Glutamatergic neuron (in vitro differentiated cells): Measurements from ENCODE around the gene ATP2B2. TPM values are rescaled to one million over a fixed set of nuclear protein-coding genes. Genes with fewer than 3 reads are reported as not detected.

Source experiments
- DNase-seq: peaks from one replicate; pipeline ENCODE4 v3.0.0; 2022
- H3K27ac Mint-ChIP-seq: one replicate; pipeline ENCODE4 v1.8.0; 2020; ENCODE audit warnings: mild to moderate bottlenecking, mixed read lengths, inconsistent platforms; ENCODE audit not compliant: unreplicated experiment
- H3K27me3 Mint-ChIP-seq: one replicate; pipeline ENCODE4 v1.8.0; 2020; ENCODE audit warnings: mild to moderate bottlenecking, moderate library complexity, mixed read lengths, inconsistent platforms; ENCODE audit not compliant: unreplicated experiment
- H3K36me3 Mint-ChIP-seq: one replicate; pipeline ENCODE4 v1.8.0; 2020; ENCODE audit warnings: mild to moderate bottlenecking, mixed read lengths, inconsistent platforms; ENCODE audit not compliant: unreplicated experiment
- H3K4me1 Mint-ChIP-seq: one replicate; pipeline ENCODE4 v1.8.0; 2020; ENCODE audit warnings: mild to moderate bottlenecking, low read depth, mixed read lengths, inconsistent platforms; ENCODE audit not compliant: unreplicated experiment
- H3K4me3 Mint-ChIP-seq: one replicate; pipeline ENCODE4 v1.8.0; 2020; ENCODE audit warnings: mild to moderate bottlenecking, mixed read lengths, inconsistent platforms; ENCODE audit not compliant: unreplicated experiment
- H3K9me3 Mint-ChIP-seq: one replicate; pipeline ENCODE4 v1.8.0; 2020; ENCODE audit warnings: mild to moderate bottlenecking, moderate library complexity, mixed read lengths, inconsistent platforms; ENCODE audit not compliant: unreplicated experiment
- total RNA-seq: library from RNA; stranded (reverse); fragmentation: NEBNext Ultra II Directional; extraction: Animal tissue kit (Norgen Biotek cat#: 25700); gene quantifications from one replicate; pipeline ENCODE4 v1.2.1, GENCODE V29; 2021; ENCODE audit not compliant: unreplicated experiment
- TF ChIP-seq, protein P1 (sequence below): fragments of 200-600 bp; sonication (generic); IDR thresholded peaks from one replicate; pipeline ENCODE4 v1.5.0; 2021; ENCODE audit not compliant: partially characterized antibody, unreplicated experiment

ATP2B2 gene
- total RNA-seq, 1 donor from 2014 or later: 31.2 TPM

DNA sequence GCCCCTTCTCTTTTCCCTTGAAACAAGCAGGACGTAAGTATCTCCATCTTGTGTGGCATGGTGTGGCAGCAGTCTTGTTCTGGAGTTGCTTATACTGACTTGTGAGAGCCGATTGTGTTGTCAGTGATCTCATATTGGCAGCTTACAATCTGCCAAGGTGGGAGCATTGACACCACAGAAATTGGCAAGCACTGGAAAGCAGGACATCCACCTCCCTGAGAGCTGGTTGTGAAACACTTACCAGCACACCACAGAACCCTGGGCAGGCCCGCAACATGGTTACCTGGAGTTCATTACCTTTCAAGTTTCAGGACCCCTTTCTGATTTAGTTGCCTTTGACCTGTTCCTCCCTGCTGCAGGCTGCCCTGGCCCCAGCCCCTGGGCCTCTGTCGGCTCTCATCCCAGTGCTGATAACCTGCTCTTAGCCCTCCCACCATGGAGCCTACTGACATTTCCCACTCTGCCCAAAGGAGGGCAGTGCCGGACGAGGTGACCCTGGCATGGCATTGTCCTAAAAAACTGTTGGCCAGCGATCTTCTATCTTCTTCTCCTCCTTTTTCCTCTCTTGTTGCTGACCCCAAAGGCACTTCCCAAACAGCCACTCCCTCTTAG is 10.6 kb upstream of the ATP2B2 start:
- H3K4me1 Mint-ChIP-seq: peaks cover 30% of the 10 kb centered on the region
- no peak overlapping the region for H3K4me3 Mint-ChIP-seq
- peaks cover 4% of the 10 kb centered on the region for H3K36me3 Mint-ChIP-seq
- peaks cover 6% of the 10 kb centered on the region for H3K27me3 Mint-ChIP-seq
- no peak overlapping the region for H3K27ac Mint-ChIP-seq
- no peak for DNase-seq
- TF ChIP-seq, protein P1, sequence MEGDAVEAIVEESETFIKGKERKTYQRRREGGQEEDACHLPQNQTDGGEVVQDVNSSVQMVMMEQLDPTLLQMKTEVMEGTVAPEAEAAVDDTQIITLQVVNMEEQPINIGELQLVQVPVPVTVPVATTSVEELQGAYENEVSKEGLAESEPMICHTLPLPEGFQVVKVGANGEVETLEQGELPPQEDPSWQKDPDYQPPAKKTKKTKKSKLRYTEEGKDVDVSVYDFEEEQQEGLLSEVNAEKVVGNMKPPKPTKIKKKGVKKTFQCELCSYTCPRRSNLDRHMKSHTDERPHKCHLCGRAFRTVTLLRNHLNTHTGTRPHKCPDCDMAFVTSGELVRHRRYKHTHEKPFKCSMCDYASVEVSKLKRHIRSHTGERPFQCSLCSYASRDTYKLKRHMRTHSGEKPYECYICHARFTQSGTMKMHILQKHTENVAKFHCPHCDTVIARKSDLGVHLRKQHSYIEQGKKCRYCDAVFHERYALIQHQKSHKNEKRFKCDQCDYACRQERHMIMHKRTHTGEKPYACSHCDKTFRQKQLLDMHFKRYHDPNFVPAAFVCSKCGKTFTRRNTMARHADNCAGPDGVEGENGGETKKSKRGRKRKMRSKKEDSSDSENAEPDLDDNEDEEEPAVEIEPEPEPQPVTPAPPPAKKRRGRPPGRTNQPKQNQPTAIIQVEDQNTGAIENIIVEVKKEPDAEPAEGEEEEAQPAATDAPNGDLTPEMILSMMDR: no peak
- peaks cover 7% of the 10 kb centered on the region for H3K9me3 Mint-ChIP-seq

GRCh38 chr3:10515396-10515795 is 10.0 kb upstream of the ATP2B2 start:
- Mint-ChIP-seq H3K4me1 (peaks cover 32% of the 10 kb centered on the region), H3K27ac (no peak overlapping the region), H3K36me3 (peaks cover 4% of the 10 kb centered on the region), H3K9me3 (peaks cover 7% of the 10 kb centered on the region), H3K27me3 (peaks cover 7% of the 10 kb centered on the region), H3K4me3 (no peak overlapping the region)
- TF ChIP-seq, protein P1: no peak
- no peak for DNase-seq

DNA sequence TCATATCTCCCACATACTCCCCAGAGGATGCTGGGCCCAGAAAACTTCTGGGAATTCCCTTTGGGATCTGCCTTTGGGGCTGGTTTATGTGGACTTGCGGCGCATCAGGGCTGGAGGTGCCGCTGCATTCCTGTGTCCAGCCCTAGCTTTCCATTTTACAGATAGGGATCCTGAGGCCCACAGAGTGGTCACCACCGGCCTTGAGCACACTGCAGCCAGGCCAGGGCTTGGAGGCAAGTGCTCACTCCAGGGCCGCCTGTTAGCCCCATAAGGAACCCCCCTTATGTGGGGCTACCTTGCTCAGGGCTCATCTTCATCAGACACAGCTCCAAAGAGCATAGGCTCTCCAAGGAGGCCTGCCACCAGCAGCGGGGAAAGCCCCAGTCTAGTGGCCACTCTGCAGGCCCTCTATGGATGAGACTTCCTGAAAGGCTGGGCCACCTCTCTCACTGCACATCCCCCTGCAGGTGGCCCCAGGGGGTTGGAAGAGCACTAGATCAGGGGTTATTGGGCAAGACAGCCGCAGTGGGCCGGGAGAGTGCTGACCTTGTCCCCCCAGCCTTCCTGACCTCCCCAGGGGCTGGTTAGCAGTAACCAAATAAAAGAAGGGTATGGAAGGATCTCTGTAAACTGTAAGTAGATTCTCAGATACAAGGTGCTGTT is 9.2 kb upstream of the ATP2B2 start:
- H3K27ac Mint-ChIP-seq: no peak overlapping the region
- TF ChIP-seq, protein P1: no peak
- no peak for DNase-seq
- peaks cover 4% of the 10 kb centered on the region for H3K36me3 Mint-ChIP-seq
- H3K4me1 Mint-ChIP-seq: peaks cover 32% of the 10 kb centered on the region
- H3K9me3 Mint-ChIP-seq: peaks cover 7% of the 10 kb centered on the region
- H3K27me3 Mint-ChIP-seq: peaks cover 7% of the 10 kb centered on the region
- no peak overlapping the region for H3K4me3 Mint-ChIP-seq

DNA sequence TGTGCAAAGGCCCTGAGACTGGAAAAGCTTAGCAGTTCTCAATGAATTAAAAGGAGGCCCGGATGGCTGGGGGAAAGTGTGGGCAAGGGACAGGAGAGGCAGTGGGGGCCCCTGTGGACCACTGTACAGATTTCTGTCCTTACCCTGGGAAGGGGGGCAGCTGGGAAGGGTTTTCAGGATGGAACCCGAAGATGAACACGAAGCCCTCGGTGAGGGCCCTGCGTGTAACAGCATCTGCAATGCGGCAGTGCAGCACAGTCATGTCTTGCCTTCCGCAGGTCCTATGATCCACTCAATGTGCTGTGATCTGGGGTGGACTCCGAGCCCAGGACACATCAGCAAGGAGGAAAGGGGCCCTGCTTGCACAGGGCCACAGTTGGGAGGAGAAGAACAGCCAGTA is 7.9 kb upstream of the ATP2B2 start:
- peaks cover 28% of the 10 kb centered on the region for H3K4me1 Mint-ChIP-seq
- no peak for DNase-seq
- H3K4me3 Mint-ChIP-seq: no peak overlapping the region
- H3K9me3 Mint-ChIP-seq: peaks cover 5% of the 10 kb centered on the region
- H3K36me3 Mint-ChIP-seq: peaks cover 4% of the 10 kb centered on the region
- no peak overlapping the region for H3K27ac Mint-ChIP-seq
- TF ChIP-seq, protein P1: no peak
- H3K27me3 Mint-ChIP-seq: peaks cover 9% of the 10 kb centered on the region

- H3K4me3 Mint-ChIP-seq: no peak overlapping the region
- TF ChIP-seq, protein P1: no peak
- H3K36me3 Mint-ChIP-seq: peaks cover 4% of the 10 kb centered on the region
- H3K27me3 Mint-ChIP-seq: peaks cover 9% of the 10 kb centered on the region
- peaks cover 8% of the 10 kb centered on the region for H3K9me3 Mint-ChIP-seq
- H3K4me1 Mint-ChIP-seq: peaks cover 28% of the 10 kb centered on the region
- no peak for DNase-seq
- H3K27ac Mint-ChIP-seq: peak overlapping the region; percentile 28
Measured at GRCh38 chr3:10512687-10513086, 7.3 kb upstream of the ATP2B2 start.
